H1 (cell line): Measurements from ENCODE around the gene SBNO2. TPM values are rescaled to one million over a fixed set of nuclear protein-coding genes. Genes with fewer than 3 reads are reported as not detected.

ENCODE experiments used
- CHD7 ChIP-seq: fragments of 300-600 bp; sonication (generic); IDR thresholded peaks from 2 replicates; pipeline ENCODE4 v1.7.1; 2012; ENCODE audit warnings: low read length, moderate library complexity, mild to moderate bottlenecking, inconsistent platforms; ENCODE audit not compliant: insufficient replicate concordance
- SP2 ChIP-seq: IDR thresholded peaks from 2 replicates; pipeline ENCODE4 v1.6.1; 2012; ENCODE audit warnings: mild to moderate bottlenecking, low read length, inconsistent platforms
- polyA plus RNA-seq, 7 experiments: library from polyadenylated mRNA; depleted of rRNA in 3 of 7; stranded (reverse) in 5 of 7; unstranded in 2 of 7; fragments of >200 nt in 5 of 7; fragments of 200-250 nt in 2 of 7; gene quantifications; 1 replicate in 5 of 7; 2 replicates in 1 of 7; 4 replicates in 1 of 7; pipeline versions ENCODE4 v1.2.1 to v1.2.3, GENCODE V29; 2011 to 2013; ENCODE audit warnings: missing spikeins in 2 of 7, mixed read lengths in 2 of 7
- total RNA-seq: library from RNA; stranded (reverse); fragmentation: NEBNext Ultra II Directional; extraction: Animal tissue kit (Norgen Biotek cat#: 25700); gene quantifications from 2 replicates; pipeline ENCODE4 v1.2.1, GENCODE V29; 2021

The SBNO2 gene
- total and polyA plus RNA-seq, 2 of the 8 experiments (the other 6 are each of a cell fraction or from before 2014, with no cell fraction given): 12.2 to 31.4 TPM

- no peak for TF ChIP-seq CHD7
- no peak for TF ChIP-seq SP2
Observed at GRCh38 chr19:1181606-1182005, 7.5 kb upstream of the SBNO2 start (continued).
